NK-92 (cell line): ENCODE results near the gene ATP1B1.

Experiments used
- DNase-seq: peaks from one replicate; lab custom pipeline; 2025; ENCODE audit not compliant: unreplicated experiment; lab: John Stamatoyannopoulos, UW

The ATP1B1 gene

GRCh38 chr1:169106095-169106920 lies at the start of gene ATP1B1:
TSS of gene ATP1B1 (plus strand) at chr1:169106690. CDS start at chr1:169106830, 140 bp downstream.
- no peak for DNase-seq

DNA sequence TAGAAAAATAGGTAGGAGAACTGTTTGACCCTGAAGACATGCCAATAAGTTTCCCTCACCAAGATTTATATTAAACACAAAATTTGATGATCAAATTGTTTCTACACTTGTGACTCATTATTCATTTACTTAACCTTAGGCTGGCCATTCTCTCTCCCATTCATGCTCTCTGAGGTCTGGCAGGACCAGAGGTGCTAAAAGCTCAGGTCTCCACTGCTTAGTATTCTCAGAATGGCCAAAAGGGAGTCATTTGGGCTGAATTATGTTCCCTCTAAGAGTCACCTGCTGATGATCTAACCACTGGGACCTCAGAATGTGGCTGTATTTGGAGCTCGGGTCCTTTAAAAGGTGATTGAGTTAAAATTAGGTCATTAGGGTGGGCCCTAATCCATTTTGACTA lies 47.1 kb upstream of the ATP1B1 start:
- DNase-seq, result no peak

DNA sequence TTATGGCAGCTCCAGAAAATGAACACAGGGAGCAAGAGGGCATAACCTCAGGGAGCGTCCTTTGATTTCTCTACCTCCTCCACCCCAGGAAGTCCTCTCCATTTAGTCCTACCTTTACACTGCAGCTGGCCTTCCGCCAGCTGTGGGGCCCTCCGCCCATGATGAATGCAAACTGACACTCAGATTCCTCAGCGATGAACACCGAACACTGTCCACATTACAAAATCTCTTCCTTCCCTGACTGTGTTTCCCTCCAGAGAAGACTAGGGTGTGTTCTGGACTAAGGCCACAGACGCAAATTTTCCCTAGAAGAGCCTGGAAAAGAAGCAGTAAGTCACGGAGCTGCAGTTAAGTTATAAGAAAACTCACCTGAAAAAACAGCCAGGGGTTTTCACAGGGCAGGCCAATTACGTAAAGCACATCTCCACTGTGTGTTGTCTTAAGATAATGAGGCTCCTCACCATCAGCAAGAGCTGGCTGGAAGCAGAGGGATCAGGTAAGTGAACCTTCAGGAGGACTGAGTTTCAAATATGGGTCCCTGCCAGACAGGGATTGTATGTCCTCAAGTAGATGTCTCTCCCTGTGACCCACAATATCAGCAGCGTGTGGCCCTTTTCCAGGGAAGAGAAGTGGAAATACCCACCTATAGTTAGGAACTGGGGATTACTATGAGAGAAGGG lies 46.3 kb upstream of the ATP1B1 start:
- no peak for DNase-seq

- DNase-seq, result no peak
Measured at GRCh38 chr1:169060919-169061639, 45.4 kb upstream of the ATP1B1 start.

GRCh38 chr1:169062152-169062551 lies 44.3 kb upstream of the ATP1B1 start:
- DNase-seq, result no peak

- no peak for DNase-seq
Measured at GRCh38 chr1:169064103-169064502, 42.4 kb upstream of the ATP1B1 start.

DNA sequence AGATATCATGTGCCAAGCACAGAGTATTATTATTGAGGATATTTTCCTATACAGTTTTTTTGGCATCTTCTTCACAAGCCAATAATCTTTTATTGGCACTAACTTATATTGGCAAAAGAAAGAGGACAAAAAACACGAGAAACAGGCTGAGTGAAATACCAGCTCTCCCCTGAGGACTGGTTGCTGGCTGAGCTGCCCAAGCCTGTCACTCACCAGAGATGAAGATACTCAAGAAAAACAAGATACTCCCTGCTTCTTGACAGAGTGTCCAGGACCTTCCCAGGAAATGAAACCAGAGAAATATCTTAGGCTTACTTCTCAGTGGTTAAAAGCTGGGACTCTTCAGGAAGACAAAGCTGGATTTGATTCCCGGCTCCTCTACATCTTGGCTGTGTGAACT lies 35.9 kb upstream of the ATP1B1 start:
- DNase-seq, result no peak

GRCh38 chr1:169070958-169071357 lies 35.5 kb upstream of the ATP1B1 start:
- no peak for DNase-seq

DNA sequence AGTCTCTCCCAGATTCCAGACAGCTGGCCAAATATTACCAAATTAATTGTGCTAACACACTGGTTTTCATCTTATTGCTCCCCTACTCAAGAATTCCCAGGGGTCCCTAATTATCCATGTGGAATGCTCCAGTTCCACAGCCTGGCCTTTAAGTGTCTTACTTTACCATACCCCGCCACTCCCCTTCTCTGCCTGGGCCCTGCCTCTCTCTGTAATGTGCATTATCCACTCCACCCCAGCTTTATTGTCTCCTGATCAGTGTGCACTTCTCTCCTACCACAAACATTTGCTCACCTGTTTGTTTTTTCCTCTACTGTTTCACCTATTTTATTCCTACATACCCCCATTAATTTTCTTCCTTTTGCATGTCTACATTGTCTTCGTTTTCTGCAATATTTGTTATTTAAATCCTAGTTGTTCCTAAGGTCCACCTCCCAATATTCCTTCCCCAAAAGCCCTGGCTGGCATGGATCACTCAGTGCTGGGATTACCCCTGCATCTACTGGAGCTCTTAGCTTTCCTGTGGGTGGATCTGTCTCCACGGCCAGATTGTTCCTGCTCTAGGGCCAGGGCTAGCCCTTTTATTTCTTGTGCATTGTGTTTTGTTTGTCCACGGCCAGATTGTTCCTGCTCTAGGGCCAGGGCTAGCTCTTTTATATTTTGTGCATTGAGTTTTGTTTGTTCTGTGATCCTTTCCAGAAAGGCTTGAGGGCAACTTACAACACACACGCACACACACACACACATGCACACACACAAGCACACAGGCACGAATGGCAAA lies 33.4 kb upstream of the ATP1B1 start:
- no peak for DNase-seq

GRCh38 chr1:169078163-169078883 lies 28.2 kb upstream of the ATP1B1 start:
- no peak for DNase-seq

DNA sequence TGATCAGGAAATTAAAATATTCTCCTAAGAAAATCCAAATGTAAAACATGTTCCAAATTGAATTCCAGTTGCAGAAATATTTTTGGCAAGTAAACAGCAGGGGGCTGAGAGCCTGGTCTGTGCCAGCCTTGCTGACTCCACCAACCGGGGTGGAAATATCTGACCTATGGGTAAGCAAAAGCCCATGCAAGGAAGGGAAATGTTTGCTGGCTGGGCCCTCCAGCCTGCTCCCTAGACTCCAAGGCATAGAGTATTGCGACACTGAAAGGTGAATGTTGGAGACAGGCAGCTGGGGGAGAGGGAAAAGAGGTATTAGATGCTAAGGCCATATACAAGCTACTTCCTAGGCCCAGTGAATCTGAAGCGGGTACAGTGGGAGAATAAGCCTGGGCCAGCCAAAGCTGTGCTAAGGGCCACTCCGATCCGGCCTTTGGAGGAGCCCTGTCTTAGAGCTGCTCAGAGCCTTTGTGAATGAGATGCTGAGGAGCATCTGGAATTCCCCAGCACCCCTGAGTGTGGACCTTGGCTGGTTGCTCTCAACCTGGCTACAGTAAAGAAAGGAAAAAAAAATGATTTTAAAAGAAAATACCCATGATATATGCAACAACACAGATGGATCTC lies 24.9 kb upstream of the ATP1B1 start:
- no peak for DNase-seq

GRCh38 chr1:169085911-169086310 lies 20.6 kb upstream of the ATP1B1 start:
- no peak for DNase-seq

DNA sequence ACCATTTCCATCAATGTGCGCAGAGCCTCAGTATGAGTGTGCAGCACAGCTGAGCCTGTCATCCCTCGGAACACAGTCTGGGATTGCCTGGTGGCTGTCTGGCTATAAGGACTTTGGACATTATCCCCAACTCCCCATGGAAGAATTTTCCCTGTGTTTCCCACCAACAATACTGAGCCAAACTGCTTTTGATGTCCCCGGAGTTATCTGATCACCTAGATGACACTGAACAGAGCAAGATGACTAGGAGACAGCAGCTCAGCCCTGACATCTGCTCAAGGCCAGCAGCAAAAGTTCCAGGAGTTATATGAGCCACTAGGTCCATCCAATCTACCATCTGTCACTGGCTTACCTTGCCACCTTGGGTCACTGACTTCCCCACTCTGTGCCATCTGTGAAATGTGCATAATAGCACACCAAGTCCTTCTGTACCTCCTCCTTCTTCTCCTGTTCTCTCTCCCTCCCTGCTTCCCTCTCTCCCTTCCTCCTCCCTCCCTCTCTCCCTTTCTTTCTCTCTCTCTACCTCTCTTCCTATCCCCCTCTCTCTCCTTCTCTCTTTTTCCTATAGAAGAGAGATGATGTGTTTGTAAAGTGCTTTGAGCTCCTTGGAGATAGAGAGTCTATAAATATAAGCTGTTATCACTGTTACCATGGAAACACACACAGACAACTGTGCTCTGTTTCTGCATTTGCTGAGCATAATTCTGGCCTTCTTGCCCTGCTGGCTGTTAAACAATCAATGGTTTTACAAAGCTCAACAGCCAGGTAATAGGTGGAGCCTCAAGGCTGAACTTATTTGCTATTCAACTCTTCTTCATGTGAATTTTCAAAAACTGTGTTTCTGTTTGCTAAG lies 19.7 kb upstream of the ATP1B1 start:
- DNase-seq, result no peak

- DNase-seq, result no peak
Measured at GRCh38 chr1:169087876-169088275, 18.6 kb upstream of the ATP1B1 start.

DNA sequence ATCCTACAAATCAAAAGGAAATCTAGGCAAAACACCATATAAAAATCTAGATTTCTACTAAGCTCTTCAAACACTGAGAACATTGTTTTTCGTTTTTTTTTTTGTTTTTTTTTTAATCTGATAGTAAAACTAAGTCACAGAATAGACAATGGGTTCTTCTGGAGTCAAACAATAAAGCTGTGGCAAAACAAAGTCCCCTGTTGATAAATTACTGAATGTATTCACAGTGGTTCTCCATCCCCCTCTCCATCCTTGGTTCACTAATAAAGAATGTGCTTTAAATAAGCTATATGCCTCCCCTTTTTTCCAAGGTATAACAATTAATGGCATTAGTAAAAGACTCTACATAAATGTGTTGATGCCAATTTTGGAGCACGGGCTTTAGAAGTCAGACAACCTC lies 16.7 kb upstream of the ATP1B1 start:
- DNase-seq, result no peak

- no peak for DNase-seq
Measured at GRCh38 chr1:169090308-169090899, 16.1 kb upstream of the ATP1B1 start.

DNA sequence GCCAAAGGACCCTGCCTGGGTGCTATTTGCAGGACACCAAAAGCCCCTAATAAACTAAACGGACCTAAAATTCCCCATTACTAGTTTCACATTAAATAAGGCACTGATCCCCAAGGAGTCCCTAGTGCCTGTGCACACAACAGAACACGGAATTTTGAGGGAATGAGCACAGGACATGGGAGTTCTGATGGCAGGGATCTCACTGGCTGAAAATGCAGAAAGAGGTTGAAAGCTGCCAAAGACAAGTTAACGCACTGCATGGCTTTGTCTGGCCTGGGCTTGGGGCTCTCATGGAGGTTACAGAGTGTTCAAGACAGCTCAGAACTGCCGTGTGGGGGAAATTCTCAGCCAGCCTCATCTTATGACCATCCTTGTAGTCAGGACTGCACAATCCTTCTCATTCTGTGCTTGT lies 15.6 kb upstream of the ATP1B1 start:
- no peak for DNase-seq

GRCh38 chr1:169091480-169091941 lies 15.0 kb upstream of the ATP1B1 start:
- DNase-seq, result no peak

- no peak for DNase-seq
Measured at GRCh38 chr1:169092399-169092798, 14.1 kb upstream of the ATP1B1 start.
